KMS-11 (cell line): ENCODE data around the gene PIEZO2.

Experiments
- H2AFZ ChIP-seq: fragments of 200-600 bp; sonication (generic); 2 replicates; pipeline ENCODE4 v1.6.1; 2016; ENCODE audit warnings: antibody characterized with exemption, mixed run types, low read depth
- H3K27ac ChIP-seq: fragments of 200-600 bp; sonication (generic); 2 replicates; pipeline ENCODE4 v1.6.1; 2016; ENCODE audit warnings: mild to moderate bottlenecking, mixed run types
- H3K27me3 ChIP-seq: fragments of 200-600 bp; sonication (generic); 2 replicates; pipeline ENCODE4 v1.6.1; 2017; ENCODE audit warnings: mild to moderate bottlenecking, low read depth, mixed run types, moderate library complexity; ENCODE audit not compliant: insufficient read depth
- H3K36me3 ChIP-seq: fragments of 200-600 bp; sonication (generic); 2 replicates; pipeline ENCODE4 v1.6.1; 2017; ENCODE audit warnings: mild to moderate bottlenecking, mixed run types; ENCODE audit not compliant: insufficient read depth
- H3K4me1 ChIP-seq: fragments of 200-600 bp; sonication (generic); 2 replicates; pipeline ENCODE4 v1.6.1; 2016; ENCODE audit warnings: mild to moderate bottlenecking, low read depth, mixed run types; ENCODE audit not compliant: poor library complexity, severe bottlenecking
- H3K4me2 ChIP-seq: fragments of 200-600 bp; sonication (generic); 2 replicates; pipeline ENCODE4 v1.7.0; 2016; ENCODE audit warnings: mild to moderate bottlenecking, mixed run types
- H3K4me3 ChIP-seq: fragments of 200-600 bp; sonication (generic); IDR thresholded peaks from 2 replicates; pipeline ENCODE4 v1.6.1; 2017; ENCODE audit warnings: low read depth, low read length, mixed read lengths; ENCODE audit not compliant: insufficient read depth
- H3K79me2 ChIP-seq: fragments of 200-600 bp; sonication (generic); 2 replicates; pipeline ENCODE4 v1.6.1; 2016; ENCODE audit warnings: low read depth, mixed run types; ENCODE audit not compliant: insufficient read depth
- H3K9ac ChIP-seq: fragments of 200-600 bp; sonication (generic); 2 replicates; pipeline ENCODE4 v1.6.1; 2016; ENCODE audit warnings: mild to moderate bottlenecking, mixed run types
- H4K20me1 ChIP-seq: fragments of 200-600 bp; sonication (generic); 2 replicates; pipeline ENCODE4 v1.6.1; 2016; ENCODE audit warnings: mild to moderate bottlenecking, mixed run types; ENCODE audit not compliant: insufficient read depth
- TF ChIP-seq, protein P1 (sequence below): fragments of 200-600 bp; sonication (generic); conservative IDR thresholded peaks from 2 replicates; pipeline ENCODE4 v1.6.1; 2017; ENCODE audit warnings: low read depth, mild to moderate bottlenecking, antibody characterized with exemption, low read length, moderate library complexity, mixed read lengths

Gene PIEZO2

GRCh38 chr18:11019295-11020105 is 129.9 kb downstream of the PIEZO2 start:
- Histone ChIP-seq H3K27me3 (no peaks in the 10 kb centered on the region), H3K4me2 (no peak overlapping the region), H3K79me2 (no peaks in the 10 kb centered on the region), H3K36me3 (no peaks in the 10 kb centered on the region), H2AFZ (no peak overlapping the region), H4K20me1 (no peaks in the 10 kb centered on the region), H3K4me1 (peaks cover 14% of the 10 kb centered on the region), H3K4me3 (no peak overlapping the region), H3K27ac (no peak overlapping the region), H3K9ac (no peak overlapping the region)
- TF ChIP-seq, protein P1, sequence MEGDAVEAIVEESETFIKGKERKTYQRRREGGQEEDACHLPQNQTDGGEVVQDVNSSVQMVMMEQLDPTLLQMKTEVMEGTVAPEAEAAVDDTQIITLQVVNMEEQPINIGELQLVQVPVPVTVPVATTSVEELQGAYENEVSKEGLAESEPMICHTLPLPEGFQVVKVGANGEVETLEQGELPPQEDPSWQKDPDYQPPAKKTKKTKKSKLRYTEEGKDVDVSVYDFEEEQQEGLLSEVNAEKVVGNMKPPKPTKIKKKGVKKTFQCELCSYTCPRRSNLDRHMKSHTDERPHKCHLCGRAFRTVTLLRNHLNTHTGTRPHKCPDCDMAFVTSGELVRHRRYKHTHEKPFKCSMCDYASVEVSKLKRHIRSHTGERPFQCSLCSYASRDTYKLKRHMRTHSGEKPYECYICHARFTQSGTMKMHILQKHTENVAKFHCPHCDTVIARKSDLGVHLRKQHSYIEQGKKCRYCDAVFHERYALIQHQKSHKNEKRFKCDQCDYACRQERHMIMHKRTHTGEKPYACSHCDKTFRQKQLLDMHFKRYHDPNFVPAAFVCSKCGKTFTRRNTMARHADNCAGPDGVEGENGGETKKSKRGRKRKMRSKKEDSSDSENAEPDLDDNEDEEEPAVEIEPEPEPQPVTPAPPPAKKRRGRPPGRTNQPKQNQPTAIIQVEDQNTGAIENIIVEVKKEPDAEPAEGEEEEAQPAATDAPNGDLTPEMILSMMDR: no peak

DNA sequence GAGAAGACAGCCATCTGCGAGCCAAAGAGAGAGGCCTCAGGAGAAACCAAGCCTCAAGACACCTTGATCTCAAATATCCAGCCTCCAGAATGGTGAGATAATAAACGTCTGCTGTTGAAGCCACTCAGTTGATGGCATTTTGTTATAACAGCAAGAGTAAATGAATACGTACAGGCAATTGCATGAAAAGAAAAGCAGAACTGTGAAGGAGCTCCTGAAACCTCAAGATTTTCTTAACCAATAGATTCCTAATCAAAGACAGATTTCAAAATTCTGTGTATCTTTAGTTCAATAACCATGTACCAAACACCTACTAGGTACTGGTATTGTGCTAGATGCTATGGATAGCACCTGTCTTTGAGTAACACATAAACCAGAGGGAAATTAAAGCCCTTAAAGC is 139.5 kb downstream of the PIEZO2 start:
- H3K36me3 ChIP-seq: no peaks in the 10 kb centered on the region
- no peaks in the 10 kb centered on the region for H4K20me1 ChIP-seq
- H3K4me1 ChIP-seq: no peaks in the 10 kb centered on the region
- TF ChIP-seq, protein P1: no peak
- H3K9ac ChIP-seq: no peak overlapping the region
- no peaks in the 10 kb centered on the region for H3K79me2 ChIP-seq
- H2AFZ ChIP-seq: no peak overlapping the region
- no peaks in the 10 kb centered on the region for H3K27me3 ChIP-seq
- H3K27ac ChIP-seq: no peak overlapping the region
- H3K4me2 ChIP-seq: no peak overlapping the region
- no peak overlapping the region for H3K4me3 ChIP-seq

GRCh38 chr18:11009147-11009546 is 140.2 kb downstream of the PIEZO2 start:
- Histone ChIP-seq H2AFZ (no peak overlapping the region), H3K4me3 (no peak overlapping the region), H3K4me2 (no peak overlapping the region), H3K27me3 (no peaks in the 10 kb centered on the region), H4K20me1 (no peaks in the 10 kb centered on the region), H3K4me1 (no peaks in the 10 kb centered on the region), H3K27ac (no peak overlapping the region), H3K79me2 (no peaks in the 10 kb centered on the region), H3K9ac (no peak overlapping the region), H3K36me3 (no peaks in the 10 kb centered on the region)
- TF ChIP-seq, protein P1: no peak

DNA sequence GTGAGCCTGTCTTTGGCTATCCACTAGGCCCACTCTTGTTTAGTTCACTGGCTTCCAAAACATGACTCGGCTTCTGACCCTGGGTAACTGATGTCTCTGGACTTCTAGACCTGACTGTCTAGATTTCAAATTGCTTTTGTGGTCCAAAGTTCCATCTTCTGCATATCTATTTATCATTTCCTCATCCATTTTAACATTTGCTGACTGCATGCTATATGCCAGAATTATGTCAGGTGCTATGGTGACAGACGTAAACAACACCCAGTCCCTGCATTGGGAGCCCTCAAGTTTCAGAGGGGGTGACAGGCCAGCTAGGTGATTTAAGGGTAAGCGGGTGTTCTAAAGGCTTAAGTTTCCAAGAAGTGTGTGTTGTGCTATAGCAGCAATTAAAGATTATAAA is 140.9 kb downstream of the PIEZO2 start:
- Histone ChIP-seq H2AFZ (no peak overlapping the region), H3K4me2 (no peak overlapping the region), H3K27me3 (no peaks in the 10 kb centered on the region), H3K79me2 (no peaks in the 10 kb centered on the region), H4K20me1 (no peaks in the 10 kb centered on the region), H3K4me3 (no peak overlapping the region), H3K4me1 (no peaks in the 10 kb centered on the region), H3K36me3 (no peaks in the 10 kb centered on the region), H3K27ac (no peak overlapping the region), H3K9ac (no peak overlapping the region)
- TF ChIP-seq, protein P1: no peak
